ENCODE results near the gene DCAF10. TPM values are rescaled to one million over a fixed set of nuclear protein-coding genes. Genes with fewer than 3 reads are reported as not detected.

DCAF10 gene
- polyA plus RNA-seq, 1 donor from 2014 or later: 23.3 TPM

DNA sequence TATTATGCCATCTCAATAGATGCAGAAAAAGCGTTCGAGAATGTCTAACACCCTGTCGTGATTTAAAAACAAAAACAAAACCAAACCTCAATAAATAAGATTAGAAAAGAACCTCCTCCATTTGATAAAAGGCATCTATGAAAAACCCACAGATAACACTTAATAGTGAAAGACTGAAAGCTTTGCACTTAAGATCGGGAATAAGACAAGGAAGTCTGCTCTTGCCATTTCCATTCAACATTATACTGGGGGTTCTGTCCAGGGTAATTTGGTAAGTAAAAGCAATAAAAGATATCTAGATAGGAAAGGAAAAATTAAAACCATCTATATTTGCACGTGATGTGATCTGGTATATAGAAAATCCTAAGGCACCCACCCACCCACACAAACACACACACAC, 8.5 kb upstream of the DCAF10 start:
- TF ChIP-seq, protein P1, sequence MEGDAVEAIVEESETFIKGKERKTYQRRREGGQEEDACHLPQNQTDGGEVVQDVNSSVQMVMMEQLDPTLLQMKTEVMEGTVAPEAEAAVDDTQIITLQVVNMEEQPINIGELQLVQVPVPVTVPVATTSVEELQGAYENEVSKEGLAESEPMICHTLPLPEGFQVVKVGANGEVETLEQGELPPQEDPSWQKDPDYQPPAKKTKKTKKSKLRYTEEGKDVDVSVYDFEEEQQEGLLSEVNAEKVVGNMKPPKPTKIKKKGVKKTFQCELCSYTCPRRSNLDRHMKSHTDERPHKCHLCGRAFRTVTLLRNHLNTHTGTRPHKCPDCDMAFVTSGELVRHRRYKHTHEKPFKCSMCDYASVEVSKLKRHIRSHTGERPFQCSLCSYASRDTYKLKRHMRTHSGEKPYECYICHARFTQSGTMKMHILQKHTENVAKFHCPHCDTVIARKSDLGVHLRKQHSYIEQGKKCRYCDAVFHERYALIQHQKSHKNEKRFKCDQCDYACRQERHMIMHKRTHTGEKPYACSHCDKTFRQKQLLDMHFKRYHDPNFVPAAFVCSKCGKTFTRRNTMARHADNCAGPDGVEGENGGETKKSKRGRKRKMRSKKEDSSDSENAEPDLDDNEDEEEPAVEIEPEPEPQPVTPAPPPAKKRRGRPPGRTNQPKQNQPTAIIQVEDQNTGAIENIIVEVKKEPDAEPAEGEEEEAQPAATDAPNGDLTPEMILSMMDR (IDR thresholded peaks at IDR 0.05; ENCODE audit: poor library complexity, severe bottlenecking): no peak
- TF ChIP-seq EP300 (conservative IDR thresholded peaks at IDR 0.05; ENCODE audit: poor library complexity, severe bottlenecking) (no peak), TAF1 (IDR thresholded peaks at IDR 0.05; ENCODE audit: low read depth) (no peak), POLR2AphosphoS5 (IDR thresholded peaks at IDR 0.05) (no peak), MXI1 (conservative IDR thresholded peaks at IDR 0.05; ENCODE audit: poor library complexity, severe bottlenecking) (no peak), RAD21 (conservative IDR thresholded peaks at IDR 0.05) (no peak), EZH2 (IDR thresholded peaks at IDR 0.05; ENCODE audit: borderline replicate concordance, insufficient read depth, low read length, poor library complexity, severe bottlenecking) (no peak), SMC3 (conservative IDR thresholded peaks at IDR 0.05; ENCODE audit: poor library complexity) (no peak)
- TF ChIP-seq, protein P2, sequence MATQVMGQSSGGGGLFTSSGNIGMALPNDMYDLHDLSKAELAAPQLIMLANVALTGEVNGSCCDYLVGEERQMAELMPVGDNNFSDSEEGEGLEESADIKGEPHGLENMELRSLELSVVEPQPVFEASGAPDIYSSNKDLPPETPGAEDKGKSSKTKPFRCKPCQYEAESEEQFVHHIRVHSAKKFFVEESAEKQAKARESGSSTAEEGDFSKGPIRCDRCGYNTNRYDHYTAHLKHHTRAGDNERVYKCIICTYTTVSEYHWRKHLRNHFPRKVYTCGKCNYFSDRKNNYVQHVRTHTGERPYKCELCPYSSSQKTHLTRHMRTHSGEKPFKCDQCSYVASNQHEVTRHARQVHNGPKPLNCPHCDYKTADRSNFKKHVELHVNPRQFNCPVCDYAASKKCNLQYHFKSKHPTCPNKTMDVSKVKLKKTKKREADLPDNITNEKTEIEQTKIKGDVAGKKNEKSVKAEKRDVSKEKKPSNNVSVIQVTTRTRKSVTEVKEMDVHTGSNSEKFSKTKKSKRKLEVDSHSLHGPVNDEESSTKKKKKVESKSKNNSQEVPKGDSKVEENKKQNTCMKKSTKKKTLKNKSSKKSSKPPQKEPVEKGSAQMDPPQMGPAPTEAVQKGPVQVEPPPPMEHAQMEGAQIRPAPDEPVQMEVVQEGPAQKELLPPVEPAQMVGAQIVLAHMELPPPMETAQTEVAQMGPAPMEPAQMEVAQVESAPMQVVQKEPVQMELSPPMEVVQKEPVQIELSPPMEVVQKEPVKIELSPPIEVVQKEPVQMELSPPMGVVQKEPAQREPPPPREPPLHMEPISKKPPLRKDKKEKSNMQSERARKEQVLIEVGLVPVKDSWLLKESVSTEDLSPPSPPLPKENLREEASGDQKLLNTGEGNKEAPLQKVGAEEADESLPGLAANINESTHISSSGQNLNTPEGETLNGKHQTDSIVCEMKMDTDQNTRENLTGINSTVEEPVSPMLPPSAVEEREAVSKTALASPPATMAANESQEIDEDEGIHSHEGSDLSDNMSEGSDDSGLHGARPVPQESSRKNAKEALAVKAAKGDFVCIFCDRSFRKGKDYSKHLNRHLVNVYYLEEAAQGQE (IDR thresholded peaks at IDR 0.05; ENCODE audit: borderline replicate concordance): no peak
- Histone ChIP-seq H3K79me2 (replicated peaks; ENCODE audit: insufficient read depth, low read length) (no peaks in the 10 kb centered on the region), H3K4me3 (ENCODE audit: low read length) (no peak overlapping the region), H3F3A (ENCODE audit: insufficient read depth, low read length, poor library complexity, severe bottlenecking) (no peaks in the 10 kb centered on the region), H3K36me3 (ENCODE audit: insufficient read depth, low read length) (no peaks in the 10 kb centered on the region), H3K9ac (ENCODE audit: low read length) (no peak overlapping the region), H3K27ac (ENCODE audit: low read length) (no peak overlapping the region), H3K9me2 (ENCODE audit: insufficient read depth, low read length) (no peaks in the 10 kb centered on the region), H4K20me1 (ENCODE audit: insufficient read depth) (no peaks in the 10 kb centered on the region), H3K27me3 (ENCODE audit: insufficient read depth, low read depth, low read length) (no peaks in the 10 kb centered on the region), H3K9me3 (ENCODE audit: low read length) (no peaks in the 10 kb centered on the region), H3K4me2 (ENCODE audit: low read length) (no peak overlapping the region), H2AFZ (ENCODE audit: low read depth, low read length) (no peak overlapping the region)

DNA sequence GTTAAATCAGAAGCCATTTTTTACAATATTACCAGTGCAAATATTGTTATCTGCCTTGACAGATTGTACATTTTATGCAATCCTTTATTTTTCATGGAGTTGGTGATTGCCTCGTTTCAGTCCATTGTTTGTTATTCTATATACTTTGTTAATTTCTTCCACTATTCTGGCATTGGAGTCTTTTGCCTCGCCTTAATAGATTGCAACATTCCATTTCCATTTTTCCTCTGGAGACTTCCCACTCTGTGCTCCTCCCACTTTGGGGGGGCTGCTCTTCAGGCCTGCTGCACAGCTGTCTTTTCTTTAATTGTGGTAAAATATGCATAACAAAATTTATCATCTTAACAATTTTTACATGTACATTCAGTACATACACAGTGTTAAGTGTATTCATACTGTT, 4.4 kb upstream of the DCAF10 start:
- H3K36me3 ChIP-seq (ENCODE audit: insufficient read depth, low read length): no peaks in the 10 kb centered on the region
- H3K4me2 ChIP-seq (ENCODE audit: low read length): no peak overlapping the region
- H3K27ac ChIP-seq (ENCODE audit: low read length): no peak overlapping the region
- H3K9me2 ChIP-seq (ENCODE audit: insufficient read depth, low read length): no peaks in the 10 kb centered on the region
- no peaks in the 10 kb centered on the region for H3K9me3 ChIP-seq (ENCODE audit: low read length)
- no peak overlapping the region for H2AFZ ChIP-seq (ENCODE audit: low read depth, low read length)
- no peaks in the 10 kb centered on the region for H3K27me3 ChIP-seq (ENCODE audit: insufficient read depth, low read depth, low read length)
- no peak overlapping the region for H3K9ac ChIP-seq (ENCODE audit: low read length)
- H3K4me3 ChIP-seq (ENCODE audit: low read length): no peak overlapping the region
- H4K20me1 ChIP-seq (ENCODE audit: insufficient read depth): no peaks in the 10 kb centered on the region
- no peaks in the 10 kb centered on the region for H3F3A ChIP-seq (ENCODE audit: insufficient read depth, low read length, poor library complexity, severe bottlenecking)
- TF ChIP-seq, protein P1 (IDR thresholded peaks at IDR 0.05; ENCODE audit: poor library complexity, severe bottlenecking): no peak
- TF ChIP-seq MXI1 (conservative IDR thresholded peaks at IDR 0.05; ENCODE audit: poor library complexity, severe bottlenecking) (no peak), RAD21 (conservative IDR thresholded peaks at IDR 0.05) (no peak), TAF1 (IDR thresholded peaks at IDR 0.05; ENCODE audit: low read depth) (no peak), EZH2 (IDR thresholded peaks at IDR 0.05; ENCODE audit: borderline replicate concordance, insufficient read depth, low read length, poor library complexity, severe bottlenecking) (no peak), SMC3 (conservative IDR thresholded peaks at IDR 0.05; ENCODE audit: poor library complexity) (no peak), EP300 (conservative IDR thresholded peaks at IDR 0.05; ENCODE audit: poor library complexity, severe bottlenecking) (no peak), POLR2AphosphoS5 (IDR thresholded peaks at IDR 0.05) (no peak)
- TF ChIP-seq, protein P2 (IDR thresholded peaks at IDR 0.05; ENCODE audit: borderline replicate concordance): no peak
- no peaks in the 10 kb centered on the region for H3K79me2 ChIP-seq (replicated peaks; ENCODE audit: insufficient read depth, low read length)

Data from neural cell (in vitro differentiated cells).